DOHH2 (cell line): ENCODE measurements around the gene KCNQ1.

Experiments used
- H3F3A ChIP-seq: fragments of 200-600 bp; sonication (generic), shearing (Covaris generic); 2 replicates; pipeline ENCODE4 v1.6.0; 2016; ENCODE audit warnings: antibody characterized with exemption, mild to moderate bottlenecking; ENCODE audit not compliant: control insufficient read depth, insufficient read depth
- H3K27ac ChIP-seq: fragments of 200-600 bp; sonication (generic); 2 replicates; pipeline ENCODE4 v1.5.1; 2014; ENCODE audit warnings: low read depth, mild to moderate bottlenecking, low read length, moderate library complexity
- H3K27me3 ChIP-seq: fragments of 200-600 bp; sonication (generic); 2 replicates; pipeline ENCODE4 v1.6.1; 2014; ENCODE audit warnings: mild to moderate bottlenecking, low read length, mixed read lengths; ENCODE audit not compliant: control insufficient read depth
- H3K36me3 ChIP-seq: fragments of 200-600 bp; sonication (generic); 2 replicates; pipeline ENCODE4 v1.6.1; 2014; ENCODE audit warnings: mild to moderate bottlenecking, low read length, moderate library complexity, mixed read lengths; ENCODE audit not compliant: control insufficient read depth
- H3K4me1 ChIP-seq: fragments of 200-600 bp; sonication (generic); 2 replicates; pipeline ENCODE4 v1.6.1; 2014; ENCODE audit warnings: mild to moderate bottlenecking, low read length, mixed read lengths; ENCODE audit not compliant: control insufficient read depth
- H3K4me2 ChIP-seq: fragments of 200-600 bp; sonication (generic); 2 replicates; pipeline ENCODE4 v1.6.0; 2014; ENCODE audit warnings: mild to moderate bottlenecking, low read length, moderate library complexity
- H3K4me3 ChIP-seq: fragments of 200-600 bp; sonication (generic); 2 replicates; pipeline ENCODE4 v1.5.1; 2014; ENCODE audit warnings: mild to moderate bottlenecking, low read length, mixed read lengths
- H3K79me2 ChIP-seq: fragments of 200-600 bp; sonication (generic); 2 replicates; pipeline ENCODE4 v1.6.1; 2014; ENCODE audit warnings: mild to moderate bottlenecking, low read length, mixed read lengths; ENCODE audit not compliant: control insufficient read depth
- H3K9me2 ChIP-seq: fragments of 200-600 bp; sonication (generic); replicated peaks from 2 replicates; pipeline ENCODE4 v1.6.1; 2014; ENCODE audit warnings: mild to moderate bottlenecking, low read length, mixed read lengths; ENCODE audit not compliant: control insufficient read depth
- H3K9me3 ChIP-seq: fragments of 200-600 bp; sonication (generic); 2 replicates; pipeline ENCODE4 v1.6.1; 2014; ENCODE audit warnings: antibody characterized with exemption, low read length, mixed read lengths; ENCODE audit not compliant: control insufficient read depth, insufficient read depth
- H4K20me1 ChIP-seq: fragments of 200-600 bp; sonication (generic); 2 replicates; pipeline ENCODE4 v1.6.0; 2014; ENCODE audit warnings: low read depth, mild to moderate bottlenecking, antibody characterized with exemption, low read length, moderate library complexity; ENCODE audit not compliant: control insufficient read depth, insufficient read depth
- EZH2phosphoT487 ChIP-seq: fragments of 200-600 bp; sonication (generic); IDR thresholded peaks from 2 replicates; pipeline ENCODE4 v1.6.1; 2017; ENCODE audit warnings: borderline replicate concordance, mild to moderate bottlenecking, antibody characterized with exemption, low read length, moderate library complexity, mixed read lengths
- TF ChIP-seq, protein P1 (sequence below): fragments of 200-600 bp; sonication (generic); IDR thresholded peaks from one replicate; pipeline ENCODE4 v1.5.1; 2014; ENCODE audit warnings: antibody characterized with exemption, mild to moderate bottlenecking, low read depth, low read length; ENCODE audit not compliant: poor library complexity, severe bottlenecking

The KCNQ1 gene

DNA sequence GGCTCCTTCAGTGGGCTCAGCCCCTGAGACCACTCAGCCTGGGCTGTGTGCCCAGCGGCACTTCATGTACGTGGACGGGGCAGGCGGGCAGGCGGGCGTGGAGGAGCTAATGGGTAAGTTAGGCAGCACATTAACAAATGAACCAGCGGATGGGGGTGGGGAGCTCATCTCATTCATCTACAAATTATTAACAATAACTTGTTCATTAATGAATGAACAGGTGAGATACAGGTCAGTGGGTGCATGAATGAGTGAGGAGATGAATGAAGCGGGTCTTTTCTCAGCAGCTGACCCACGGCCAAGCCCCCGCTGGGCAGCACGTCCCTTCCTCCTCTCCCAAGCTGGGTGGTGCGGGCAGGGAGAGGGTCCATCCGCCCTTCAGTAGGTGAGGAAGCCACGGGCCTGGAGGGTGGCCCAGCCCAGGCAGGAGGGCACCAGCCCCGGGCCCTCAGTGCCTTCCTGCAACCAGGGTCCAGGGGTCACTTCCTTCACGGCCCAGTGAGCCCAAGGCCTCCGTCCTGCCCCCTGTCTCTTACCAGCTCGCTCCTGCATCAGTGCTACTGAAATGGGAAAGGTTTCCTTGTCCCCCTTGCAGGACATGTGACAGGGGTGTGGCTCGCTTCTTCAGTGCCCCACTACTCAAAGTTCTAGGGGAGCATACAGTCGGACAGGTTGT, 315.5 kb downstream of the KCNQ1 start:
- no peaks in the 10 kb centered on the region for H3K4me1 ChIP-seq
- H3K9me3 ChIP-seq, result no peaks in the 10 kb centered on the region
- H3K4me3 ChIP-seq, result no peak overlapping the region
- no peaks in the 10 kb centered on the region for H3K9me2 ChIP-seq
- H3K4me2 ChIP-seq, result no peak overlapping the region
- H3K27ac ChIP-seq, result no peak overlapping the region
- no peaks in the 10 kb centered on the region for H3F3A ChIP-seq
- no peaks in the 10 kb centered on the region for H3K36me3 ChIP-seq
- H4K20me1 ChIP-seq, result no peaks in the 10 kb centered on the region
- H3K79me2 ChIP-seq, result no peaks in the 10 kb centered on the region
- no peaks in the 10 kb centered on the region for H3K27me3 ChIP-seq
- TF ChIP-seq EZH2phosphoT487, result no peak
- TF ChIP-seq, protein P1, sequence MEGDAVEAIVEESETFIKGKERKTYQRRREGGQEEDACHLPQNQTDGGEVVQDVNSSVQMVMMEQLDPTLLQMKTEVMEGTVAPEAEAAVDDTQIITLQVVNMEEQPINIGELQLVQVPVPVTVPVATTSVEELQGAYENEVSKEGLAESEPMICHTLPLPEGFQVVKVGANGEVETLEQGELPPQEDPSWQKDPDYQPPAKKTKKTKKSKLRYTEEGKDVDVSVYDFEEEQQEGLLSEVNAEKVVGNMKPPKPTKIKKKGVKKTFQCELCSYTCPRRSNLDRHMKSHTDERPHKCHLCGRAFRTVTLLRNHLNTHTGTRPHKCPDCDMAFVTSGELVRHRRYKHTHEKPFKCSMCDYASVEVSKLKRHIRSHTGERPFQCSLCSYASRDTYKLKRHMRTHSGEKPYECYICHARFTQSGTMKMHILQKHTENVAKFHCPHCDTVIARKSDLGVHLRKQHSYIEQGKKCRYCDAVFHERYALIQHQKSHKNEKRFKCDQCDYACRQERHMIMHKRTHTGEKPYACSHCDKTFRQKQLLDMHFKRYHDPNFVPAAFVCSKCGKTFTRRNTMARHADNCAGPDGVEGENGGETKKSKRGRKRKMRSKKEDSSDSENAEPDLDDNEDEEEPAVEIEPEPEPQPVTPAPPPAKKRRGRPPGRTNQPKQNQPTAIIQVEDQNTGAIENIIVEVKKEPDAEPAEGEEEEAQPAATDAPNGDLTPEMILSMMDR, result no peak

DNA sequence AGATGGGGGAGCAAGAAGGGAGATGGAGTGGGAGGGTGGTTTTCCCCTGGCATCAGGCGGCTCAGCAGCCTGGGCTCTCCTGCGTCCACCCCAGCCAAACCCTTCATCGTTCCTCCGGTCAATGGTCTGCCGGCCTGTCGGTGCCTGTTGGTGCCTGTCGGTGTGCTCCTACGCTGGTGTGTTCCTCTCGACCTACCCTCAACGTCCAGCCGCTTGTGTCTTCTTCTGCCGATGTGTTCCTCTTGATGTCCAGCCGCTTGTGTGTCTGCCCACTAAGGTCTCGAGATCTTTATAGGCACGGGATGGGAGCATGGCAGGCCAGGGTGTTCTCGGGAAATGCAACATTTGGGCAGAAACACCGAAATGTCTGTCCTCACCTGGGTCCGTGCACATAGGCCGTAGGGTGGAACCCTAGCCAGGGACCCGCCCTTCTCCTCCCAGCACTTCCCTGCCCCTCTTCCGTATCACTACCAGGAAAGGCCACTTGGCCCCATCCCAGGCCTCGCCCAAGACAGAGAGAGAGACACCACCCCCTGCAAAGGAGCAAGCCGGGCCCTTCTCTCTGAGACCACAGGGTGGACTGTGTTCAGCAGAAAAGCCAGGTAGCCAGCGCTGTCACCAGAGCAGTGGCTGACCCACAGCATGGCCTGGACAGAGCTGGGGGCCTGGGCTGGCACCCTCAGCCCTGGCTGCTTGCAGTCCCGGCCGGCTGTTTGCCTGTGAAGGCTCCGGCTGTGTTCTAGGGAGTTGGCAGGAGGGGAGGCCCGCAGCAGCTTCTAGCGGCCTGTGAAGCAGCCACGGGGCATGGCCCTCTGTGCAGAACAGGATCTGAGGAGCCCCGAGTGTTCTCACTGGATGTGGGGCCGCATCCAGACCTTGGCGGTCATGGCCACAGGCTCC, 316.6 kb downstream of the KCNQ1 start:
- Histone ChIP-seq H4K20me1 (no peaks in the 10 kb centered on the region), H3K9me3 (no peaks in the 10 kb centered on the region), H3K9me2 (no peaks in the 10 kb centered on the region), H3K4me1 (no peaks in the 10 kb centered on the region), H3K4me3 (no peak overlapping the region), H3K79me2 (no peaks in the 10 kb centered on the region), H3F3A (no peaks in the 10 kb centered on the region), H3K36me3 (no peaks in the 10 kb centered on the region), H3K27me3 (no peaks in the 10 kb centered on the region), H3K4me2 (no peak overlapping the region), H3K27ac (no peak overlapping the region)
- TF ChIP-seq, protein P1, result no peak
- no peak for TF ChIP-seq EZH2phosphoT487

GRCh38 chr11:2762031-2762380, 317.2 kb downstream of the KCNQ1 start:
- no peaks in the 10 kb centered on the region for H3K9me2 ChIP-seq

More at GRCh38 chr11:2762031-2762380, 317.2 kb downstream of the KCNQ1 start:
- no peaks in the 10 kb centered on the region for H3K27me3 ChIP-seq
- no peak overlapping the region for H3K27ac ChIP-seq
- no peaks in the 10 kb centered on the region for H3F3A ChIP-seq
- H3K4me2 ChIP-seq, result no peak overlapping the region
- H3K4me1 ChIP-seq, result no peaks in the 10 kb centered on the region
- H3K4me3 ChIP-seq, result no peak overlapping the region
- H3K36me3 ChIP-seq, result no peaks in the 10 kb centered on the region
- H3K79me2 ChIP-seq, result no peaks in the 10 kb centered on the region
- no peaks in the 10 kb centered on the region for H3K9me3 ChIP-seq
- H4K20me1 ChIP-seq, result no peaks in the 10 kb centered on the region
- TF ChIP-seq, protein P1, result no peak
- TF ChIP-seq EZH2phosphoT487, result no peak
